HG03135 (cell line): ENCODE data around the gene CHURC1.
"Not testable (repeated sequence)": the region's sequence is repeated elsewhere in the genome, so short reads cannot be mapped to it uniquely, and the experiment has no call there.

Experiments used
- ATAC-seq: cut with Tn5 transposase; IDR thresholded peaks from one replicate; pipeline ENCODE4 v1.9.1; 2021; ENCODE audit warnings: mild to moderate bottlenecking, moderate library complexity; ENCODE audit not compliant: unreplicated experiment

The CHURC1 gene

GRCh38 chr14:64906022-64906421, 8.2 kb upstream of the CHURC1 start:
- ATAC-seq, result no peak

DNA sequence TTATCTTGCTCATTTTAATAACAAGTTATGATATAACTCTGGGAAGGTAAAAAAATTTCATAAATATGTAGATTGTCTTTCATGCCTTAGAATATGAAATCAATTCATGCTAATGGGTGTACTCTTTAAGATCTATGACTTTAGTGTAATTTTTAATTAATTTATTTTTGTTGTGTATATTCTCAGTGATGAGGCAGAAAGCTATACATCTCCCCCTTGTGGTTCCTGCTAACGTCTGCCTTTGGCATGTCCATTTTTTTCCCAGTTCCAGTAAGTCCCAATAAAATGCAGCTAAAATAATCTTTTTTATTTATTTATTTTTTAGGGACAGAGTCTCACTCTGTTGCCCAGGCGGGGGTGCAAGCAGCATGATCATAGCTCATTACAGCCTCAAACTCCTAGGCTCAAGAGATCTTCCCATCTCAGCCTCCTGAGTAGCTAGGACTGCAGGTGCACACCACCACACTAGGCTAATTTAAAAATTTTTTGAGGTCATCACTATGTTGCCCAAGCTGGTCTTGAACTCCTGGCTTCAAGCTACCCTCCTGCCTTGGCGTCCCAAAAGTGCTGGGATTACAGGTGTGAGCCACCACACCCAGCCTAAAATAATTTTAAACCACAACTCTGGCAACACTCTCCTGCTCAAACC, 3.3 kb upstream of the CHURC1 start:
- ATAC-seq, result no peak

GRCh38 chr14:64912261-64912660, 2.0 kb upstream of the CHURC1 start:
- no peak for ATAC-seq

DNA sequence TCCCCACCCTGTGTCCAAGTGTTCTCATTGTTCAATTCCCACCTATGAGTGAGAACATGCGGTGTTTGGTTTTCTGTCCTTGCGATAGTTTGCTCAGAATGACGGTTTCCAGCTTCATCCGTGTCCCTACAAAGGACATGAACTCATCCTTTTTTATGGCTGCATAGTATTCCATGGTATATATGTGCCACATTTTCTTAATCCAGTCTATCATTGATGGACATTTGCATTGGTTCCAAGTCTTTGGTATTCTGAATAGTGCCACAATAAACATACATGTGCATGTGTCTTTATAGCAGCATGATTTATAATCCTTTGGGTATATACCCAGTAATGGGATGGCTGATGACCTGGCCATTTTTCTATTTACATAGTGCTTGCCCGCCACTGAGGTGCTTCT, 778 bp upstream of the CHURC1 start:
- ATAC-seq, result not testable (repeated sequence)

GRCh38 chr14:64915029-64915424, 772 bp downstream of the CHURC1 start:
- ATAC-seq, result no peak

- ATAC-seq, result no peak
These were observed 1.5 kb downstream of the CHURC1 start for GRCh38 chr14:64915797-64916196.

- no peak for ATAC-seq
These were observed 4.0 kb downstream of the CHURC1 start for GRCh38 chr14:64918216-64918615.

- ATAC-seq, result no peak
These were observed 5.0 kb downstream of the CHURC1 start for GRCh38 chr14:64919215-64919614.

DNA sequence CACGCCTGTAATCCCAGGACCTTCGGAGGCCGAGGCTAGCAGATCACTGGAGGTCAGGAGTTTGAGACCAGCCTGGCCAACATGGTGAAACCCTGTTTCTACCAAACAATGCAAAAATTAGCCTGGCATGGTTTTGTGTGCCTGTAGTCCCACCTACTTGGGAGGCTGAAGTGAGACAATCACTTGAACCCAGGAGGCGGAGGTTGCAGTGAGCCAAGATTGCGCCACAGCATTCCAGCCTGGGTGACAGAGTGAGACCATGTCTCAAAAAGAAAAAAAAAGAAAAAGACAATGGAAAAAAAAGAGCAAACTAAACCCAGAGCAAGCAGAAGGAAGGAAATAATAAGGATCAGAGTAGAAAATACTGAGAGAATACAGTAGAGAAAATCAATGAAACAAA, 5.4 kb downstream of the CHURC1 start:
- ATAC-seq, result no peak

DNA sequence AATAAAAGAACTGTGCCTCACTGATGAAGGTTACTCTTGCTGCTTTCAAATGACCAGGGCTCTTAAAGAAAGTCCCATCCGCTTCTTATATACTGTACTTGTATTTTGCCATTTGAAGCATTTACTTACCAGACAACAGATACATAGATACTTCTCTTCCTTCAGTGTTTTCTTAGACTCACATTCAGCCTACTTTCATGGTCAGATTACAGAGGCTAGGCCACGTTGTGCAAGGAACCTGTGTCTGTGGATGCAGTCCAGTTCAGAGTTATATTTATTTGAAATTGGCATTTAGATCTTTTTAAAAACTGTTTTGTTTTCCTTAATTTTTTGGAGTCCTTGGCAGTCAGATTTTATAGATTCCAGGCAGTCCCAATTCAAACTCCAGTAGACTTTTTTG, 6.2 kb downstream of the CHURC1 start:
- ATAC-seq, result no peak

GRCh38 chr14:64923015-64923414, 8.8 kb downstream of the CHURC1 start:
- no peak for ATAC-seq

DNA sequence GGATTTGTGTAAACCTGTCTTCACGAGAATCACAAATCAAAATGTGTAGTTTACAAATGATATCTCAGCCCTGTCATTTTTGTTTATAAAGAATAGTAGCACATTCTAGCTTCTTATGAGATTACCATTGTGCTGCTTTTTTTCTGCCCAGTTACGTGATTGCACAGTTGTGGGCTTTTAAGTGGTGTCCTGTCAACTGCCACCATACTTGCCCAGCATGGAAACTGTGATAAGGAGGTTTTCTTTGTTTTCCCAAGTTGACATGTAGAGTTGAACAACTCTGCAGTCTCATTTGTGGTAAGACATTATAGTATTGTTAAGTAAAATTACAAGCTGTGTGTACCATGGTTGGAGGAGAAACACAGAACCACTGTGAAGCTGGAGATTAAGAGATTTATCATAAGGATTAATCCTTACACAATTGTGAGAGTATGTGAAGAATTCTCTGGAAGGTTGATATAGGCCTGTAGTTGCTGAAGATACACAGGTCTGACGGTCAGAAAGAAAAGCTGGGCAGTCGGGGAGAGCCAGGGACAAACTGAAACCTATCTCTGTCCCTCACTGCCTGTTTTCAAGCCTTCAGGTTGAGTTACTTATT, 12.2 kb downstream of the CHURC1 start:
- no peak for ATAC-seq

GRCh38 chr14:64927031-64927430, 12.8 kb downstream of the CHURC1 start:
- no peak for ATAC-seq

GRCh38 chr14:64928239-64929013, 14.2 kb downstream of the CHURC1 start:
- peak; percentile 76 for ATAC-seq

DNA sequence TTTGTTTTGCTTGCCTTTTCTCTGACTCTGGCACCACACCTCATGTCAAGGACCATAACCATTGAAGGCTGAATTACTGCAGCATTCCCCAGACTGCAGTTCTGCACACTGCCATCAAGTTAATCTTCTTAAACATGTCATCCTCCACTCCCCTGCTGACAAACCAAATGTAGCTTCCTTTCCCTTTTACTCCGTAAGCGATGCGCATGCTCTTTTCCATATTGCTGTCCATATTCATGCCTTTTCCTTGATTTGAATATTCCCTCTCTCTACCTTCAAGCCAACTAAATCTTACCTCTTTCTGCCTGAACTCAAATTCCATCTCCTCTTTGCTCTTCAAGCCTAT, 14.7 kb downstream of the CHURC1 start:
- no peak for ATAC-seq

DNA sequence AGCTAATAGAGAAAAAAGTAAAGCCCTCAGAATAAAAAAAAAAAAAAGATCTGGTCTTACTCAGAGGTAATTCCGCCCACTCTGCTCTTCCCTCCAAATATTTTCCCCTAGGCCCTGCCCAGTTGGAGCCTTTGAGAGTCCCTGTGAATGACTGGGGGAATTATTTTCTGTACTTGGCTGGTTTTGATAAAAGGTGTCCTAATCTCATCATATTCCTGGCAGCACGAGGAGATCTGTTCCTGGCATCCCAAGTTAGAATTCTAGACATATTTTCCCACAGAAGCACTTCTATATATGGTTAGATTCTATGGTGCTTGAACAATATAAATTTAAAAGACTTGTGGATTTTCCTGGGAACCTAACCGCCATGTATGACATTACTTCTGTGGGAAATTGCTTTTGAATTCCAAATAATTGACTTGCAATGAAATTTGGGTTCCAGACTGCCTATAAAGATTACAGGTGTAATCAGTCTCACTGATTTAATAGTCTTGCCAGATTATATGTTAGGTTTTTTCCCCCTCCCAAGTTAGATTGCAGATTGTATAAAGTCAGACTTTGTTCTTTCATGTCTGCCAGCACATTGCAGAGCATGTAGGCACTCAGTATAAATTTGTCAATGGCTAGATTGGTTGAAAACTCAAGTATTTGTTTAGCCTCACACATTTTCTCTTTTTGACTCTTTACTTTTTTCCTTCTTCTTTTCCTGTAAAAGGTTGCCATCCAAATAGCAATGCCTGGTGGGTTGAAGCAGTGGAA, 16.0 kb downstream of the CHURC1 start:
- no peak for ATAC-seq

- ATAC-seq, result no peak
These were observed 16.9 kb downstream of the CHURC1 start for GRCh38 chr14:64931123-64931522.

GRCh38 chr14:64932231-64932630, 18.0 kb downstream of the CHURC1 start:
- no peak for ATAC-seq

DNA sequence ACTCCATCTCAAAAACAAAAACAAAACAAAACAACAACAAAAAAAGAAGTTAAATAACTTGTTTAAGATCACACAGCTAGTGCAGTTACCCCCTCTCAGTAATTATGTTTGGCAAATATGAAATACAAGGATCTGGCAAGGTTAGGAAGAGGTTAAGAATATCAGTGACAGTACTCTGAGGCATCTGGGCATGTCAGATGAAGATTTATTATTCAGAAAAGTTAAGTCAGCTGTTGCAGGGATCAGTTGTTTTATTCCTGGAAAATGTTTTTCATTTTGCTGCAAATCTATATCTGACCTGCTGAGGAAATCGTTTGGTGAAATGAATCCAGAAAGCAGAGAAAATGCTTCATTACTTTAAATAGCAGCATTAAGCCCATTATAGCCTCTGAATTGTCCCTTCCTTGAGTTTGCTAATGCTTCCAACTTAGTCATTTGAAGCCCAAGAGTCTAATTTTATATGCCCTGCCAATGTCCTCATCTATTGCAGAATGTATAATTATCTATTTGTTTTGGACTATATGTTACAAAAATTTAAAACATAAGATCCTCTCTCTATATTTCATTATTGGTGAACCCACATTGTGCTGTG, 20.2 kb downstream of the CHURC1 start:
- no peak for ATAC-seq

DNA sequence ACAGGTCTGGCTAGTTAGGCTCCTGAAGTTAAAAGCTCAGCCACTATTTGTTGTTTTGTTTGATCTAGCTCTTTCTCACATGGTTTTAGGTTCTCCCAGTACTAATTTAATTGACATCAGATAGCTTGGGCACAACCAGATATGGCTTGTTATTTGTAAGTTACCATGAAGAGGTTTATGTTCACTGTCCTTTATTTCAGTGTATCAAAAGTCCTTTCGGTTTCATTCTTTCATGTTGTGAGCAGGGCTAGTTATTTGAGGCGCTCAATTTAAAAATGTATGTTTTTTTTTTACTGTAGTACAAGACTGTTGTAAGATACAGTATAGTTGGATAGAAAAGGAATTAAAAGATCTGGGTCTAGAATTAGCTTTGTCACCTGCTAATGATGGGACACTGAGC, 21.3 kb downstream of the CHURC1 start:
- ATAC-seq, result no peak

GRCh38 chr14:64937171-64937820, 23.0 kb downstream of the CHURC1 start:
- no peak for ATAC-seq
